Epidermal melanocyte (primary cell): ENCODE measurements around the gene TBCD.

Source experiments
- DNase-seq: peaks from one replicate; pipeline ENCODE4 v3.0.0; 2011; ENCODE audit warnings: low spot score; ENCODE audit not compliant: insufficient read length

The TBCD gene

GRCh38 chr17:82883419-82884031 lies 131.7 kb downstream of the TBCD start:
- no peak for DNase-seq

- no peak for DNase-seq
These were observed 132.6 kb downstream of the TBCD start for GRCh38 chr17:82884341-82884969.

GRCh38 chr17:82884970-82885353 lies 133.1 kb downstream of the TBCD start:
- DNase-seq: no peak

GRCh38 chr17:82887255-82888164 lies 135.6 kb downstream of the TBCD start:
- no peak for DNase-seq

- DNase-seq: no peak
These were observed 137.0 kb downstream of the TBCD start for GRCh38 chr17:82888583-82889495.

GRCh38 chr17:82889496-82890338 lies 137.9 kb downstream of the TBCD start:
- DNase-seq: no peak

GRCh38 chr17:82890339-82890730 lies 138.5 kb downstream of the TBCD start:
- no peak for DNase-seq

GRCh38 chr17:82890926-82891678 lies 139.2 kb downstream of the TBCD start:
- DNase-seq: no peak

- no peak for DNase-seq
These were observed 140.0 kb downstream of the TBCD start for GRCh38 chr17:82891911-82892310.

GRCh38 chr17:82892899-82893565 lies 141.2 kb downstream of the TBCD start:
- no peak for DNase-seq

GRCh38 chr17:82893779-82894178 lies 141.9 kb downstream of the TBCD start:
- DNase-seq: peak; percentile 90

- DNase-seq: no peak
These were observed 142.5 kb downstream of the TBCD start for GRCh38 chr17:82894389-82894788.

- DNase-seq: no peak
These were observed 143.2 kb downstream of the TBCD start for GRCh38 chr17:82895087-82895486.

- DNase-seq: no peak
These were observed 144.5 kb downstream of the TBCD start for GRCh38 chr17:82896071-82897000.

GRCh38 chr17:82897514-82898249 lies 145.8 kb downstream of the TBCD start:
- no peak for DNase-seq

- no peak for DNase-seq
These were observed 147.2 kb downstream of the TBCD start for GRCh38 chr17:82898976-82899514.

GRCh38 chr17:82899941-82900340 lies 148.1 kb downstream of the TBCD start:
- DNase-seq: no peak
